Activated CD4-positive, CD25-positive, alpha-beta regulatory T cell treated with anti-CD3 and anti-CD28 coated beads, Interleukin-2, amount 50 U/mL, for 72 hours (primary cell): ENCODE data around the gene ADAM12.

Experiments
- DNase-seq: peaks from one replicate; pipeline ENCODE4 v3.0.0; 2021

The ADAM12 gene

GRCh38 chr10:126233182-126234148 lies 154.8 kb downstream of the ADAM12 start:
- no peak for DNase-seq

DNA sequence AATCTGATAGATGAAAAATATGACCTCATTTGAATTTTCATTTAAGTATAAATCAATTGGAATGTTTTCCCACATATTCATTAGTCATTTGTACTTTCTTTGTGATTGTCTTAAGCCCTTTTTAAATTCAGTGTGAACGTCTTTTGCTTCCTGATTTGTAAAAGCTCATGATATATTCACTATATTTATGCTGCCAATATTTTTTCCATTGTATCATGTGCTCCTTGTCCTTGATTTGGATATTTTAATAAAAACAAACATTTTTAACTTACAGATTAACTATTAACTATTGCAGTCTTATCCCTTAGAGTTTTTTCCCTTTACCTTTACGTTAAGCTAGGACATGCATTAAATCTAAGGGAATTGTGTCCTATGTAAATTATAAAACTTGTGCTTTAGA lies 157.7 kb downstream of the ADAM12 start:
- DNase-seq = no peak

DNA sequence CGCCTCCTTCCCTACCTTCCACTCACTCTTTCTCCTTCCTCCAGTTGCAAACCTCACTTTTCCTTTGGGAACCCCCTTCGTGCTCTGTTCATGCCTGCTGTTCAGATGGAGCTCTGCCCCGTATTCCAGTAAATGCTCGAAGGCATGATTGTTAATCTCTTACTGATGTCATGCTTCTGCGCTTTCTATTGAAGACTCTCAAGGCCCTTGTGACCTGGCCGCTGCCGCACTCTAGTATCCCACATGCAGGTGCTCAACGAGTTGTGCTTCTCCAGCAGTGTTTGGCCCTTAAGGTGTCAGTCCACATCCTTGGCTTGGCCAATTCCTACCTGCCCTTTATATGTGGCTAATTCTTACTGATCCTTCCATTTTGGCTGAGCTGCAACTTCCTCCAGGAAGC lies 158.6 kb downstream of the ADAM12 start:
- no peak for DNase-seq

GRCh38 chr10:126227762-126228134 lies 160.5 kb downstream of the ADAM12 start:
- DNase-seq = no peak

GRCh38 chr10:126226988-126227761 lies 161.1 kb downstream of the ADAM12 start:
- DNase-seq = no peak

DNA sequence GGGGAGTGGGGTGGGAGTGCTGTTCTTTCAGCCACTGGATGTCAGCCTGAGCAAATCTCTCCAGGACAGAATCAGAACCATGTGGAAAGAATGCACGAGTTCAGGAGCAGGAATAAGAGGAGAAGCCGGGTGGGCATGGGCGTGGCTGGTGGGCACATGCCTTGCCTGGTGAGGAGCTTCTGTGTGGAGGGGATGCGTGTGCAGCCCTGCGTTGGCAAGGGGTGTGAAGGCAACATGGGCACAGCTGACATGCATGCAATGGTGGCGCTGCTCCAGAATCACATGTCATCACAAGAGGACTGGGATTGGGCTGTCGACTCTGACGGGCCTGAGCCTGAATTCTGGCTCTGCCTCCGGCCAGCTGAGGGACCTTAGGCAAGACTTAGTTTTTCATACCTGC lies 162.1 kb downstream of the ADAM12 start:
- no peak for DNase-seq

DNA sequence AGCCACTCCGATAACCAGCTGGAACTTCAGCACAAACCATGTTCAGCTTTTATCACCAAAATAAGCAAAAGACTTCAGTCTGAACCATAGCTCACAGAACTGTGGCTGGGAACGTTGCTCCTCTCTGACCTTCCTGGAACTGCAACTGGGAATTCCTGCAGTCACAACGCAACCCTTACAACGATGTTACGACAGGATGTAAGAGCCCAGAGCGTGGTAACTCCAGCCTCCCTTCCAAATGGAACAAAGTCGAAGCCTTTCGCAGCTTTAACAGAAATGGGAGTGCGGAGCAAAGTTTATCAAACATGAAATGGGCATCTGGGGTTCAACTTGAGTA lies 162.6 kb downstream of the ADAM12 start:
- no peak for DNase-seq

GRCh38 chr10:126224967-126225671 lies 163.2 kb downstream of the ADAM12 start:
- no peak for DNase-seq

DNA sequence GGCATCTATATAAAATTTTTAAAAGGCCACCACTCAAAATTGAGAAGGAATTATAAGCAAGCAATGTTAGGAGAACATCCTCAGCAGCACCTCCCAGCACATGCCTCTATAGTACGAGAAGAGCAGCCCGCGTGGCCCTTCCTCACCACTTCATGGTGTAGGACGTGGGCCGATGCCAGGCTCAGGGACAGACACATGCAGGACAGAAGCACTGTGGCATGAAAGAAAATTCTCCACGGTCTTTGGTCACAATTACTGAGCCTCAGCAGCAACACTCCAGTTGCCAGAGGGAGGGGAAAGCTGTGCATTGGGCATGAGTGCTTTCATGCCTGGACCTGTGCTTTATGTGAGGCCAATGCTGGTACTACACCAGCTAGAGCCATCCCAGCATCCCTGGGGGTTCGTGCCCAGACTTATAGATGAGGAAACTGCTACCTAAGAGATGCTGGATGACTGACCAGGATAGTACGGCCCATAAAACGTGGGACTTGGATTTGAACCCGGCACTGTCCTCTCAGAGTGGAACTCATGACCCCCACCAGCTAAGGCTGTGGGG lies 164.7 kb downstream of the ADAM12 start:
- DNase-seq = no peak

- DNase-seq = no peak
Observed at GRCh38 chr10:126222736-126223511, 165.4 kb downstream of the ADAM12 start.

GRCh38 chr10:126221874-126222273 lies 166.4 kb downstream of the ADAM12 start:
- no peak for DNase-seq

- DNase-seq = no peak
Observed at GRCh38 chr10:126218778-126219649, 169.3 kb downstream of the ADAM12 start.

DNA sequence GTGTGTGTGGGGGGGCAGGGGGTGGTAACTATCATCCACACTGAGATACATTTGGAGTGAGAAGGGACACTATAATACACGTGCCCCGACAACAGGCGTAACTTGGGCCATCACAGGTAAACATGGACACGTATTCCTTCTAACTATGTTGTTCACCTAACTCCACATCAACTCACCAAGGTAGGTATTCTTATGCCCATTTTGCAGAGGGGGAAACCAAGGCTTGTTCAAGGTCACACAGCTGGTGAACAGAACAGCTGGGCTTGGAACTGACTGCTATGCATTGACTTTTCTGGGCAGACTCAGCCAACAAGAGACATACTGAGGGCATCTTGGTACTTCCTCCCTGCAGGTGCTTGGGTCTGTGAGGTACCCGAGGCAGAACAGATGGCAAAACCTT lies 170.1 kb downstream of the ADAM12 start:
- no peak for DNase-seq

DNA sequence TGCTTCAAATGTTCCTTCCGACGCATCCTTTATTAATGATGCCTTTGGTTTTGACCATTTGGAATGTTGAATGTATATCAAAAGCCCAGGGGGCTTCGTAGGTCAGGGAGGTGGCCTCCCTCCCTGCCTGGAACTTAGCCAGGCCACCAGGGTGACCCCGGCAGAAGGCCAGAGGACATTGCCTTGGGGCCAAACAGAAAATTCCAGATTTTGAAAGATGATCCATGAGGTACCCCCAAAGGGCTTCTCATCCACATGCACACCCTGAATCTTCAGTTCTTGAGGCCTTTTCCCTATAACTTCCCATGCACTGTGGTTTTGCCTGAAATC lies 171.7 kb downstream of the ADAM12 start:
- no peak for DNase-seq

DNA sequence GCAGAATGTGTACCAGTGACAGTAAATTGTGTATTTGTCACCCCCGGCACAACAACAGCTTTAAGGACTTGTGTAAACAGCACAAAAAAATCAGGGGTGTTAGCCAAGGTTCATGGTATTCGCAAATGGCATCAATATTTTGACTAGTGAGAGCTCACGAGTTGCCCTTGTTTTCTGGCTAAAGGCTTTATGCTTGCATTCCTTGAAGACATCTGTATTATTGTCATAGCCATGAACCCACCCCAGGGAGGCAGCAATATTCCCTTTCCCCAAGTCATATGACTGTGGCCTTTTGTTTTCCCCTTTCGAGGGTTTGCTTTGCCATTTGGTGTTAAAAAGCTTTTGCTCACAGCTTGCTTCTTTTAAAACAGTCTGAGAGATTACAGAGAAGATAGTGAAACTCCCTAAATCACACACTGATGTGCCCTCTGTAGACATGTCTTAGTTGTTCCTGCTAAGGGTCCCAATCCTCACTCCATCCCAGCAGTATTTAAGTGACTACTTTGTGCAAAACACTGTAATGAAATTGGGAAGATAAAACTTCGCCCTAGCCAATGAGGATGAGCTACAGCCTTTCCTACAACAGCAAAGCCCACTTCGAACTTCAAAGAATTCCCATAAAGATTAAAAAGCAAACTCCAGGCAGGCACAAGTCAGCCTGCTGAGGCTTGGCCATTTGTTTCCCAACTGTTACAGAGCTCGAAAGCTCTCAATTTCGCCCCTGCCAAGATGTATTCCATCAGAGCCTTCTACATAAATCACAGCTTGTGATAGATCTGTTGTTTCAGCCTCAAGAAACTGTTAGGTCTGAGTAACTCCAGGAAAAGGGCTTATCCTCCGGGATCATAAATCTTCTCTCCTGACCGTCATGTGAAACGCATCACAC lies 172.3 kb downstream of the ADAM12 start:
- no peak for DNase-seq

DNA sequence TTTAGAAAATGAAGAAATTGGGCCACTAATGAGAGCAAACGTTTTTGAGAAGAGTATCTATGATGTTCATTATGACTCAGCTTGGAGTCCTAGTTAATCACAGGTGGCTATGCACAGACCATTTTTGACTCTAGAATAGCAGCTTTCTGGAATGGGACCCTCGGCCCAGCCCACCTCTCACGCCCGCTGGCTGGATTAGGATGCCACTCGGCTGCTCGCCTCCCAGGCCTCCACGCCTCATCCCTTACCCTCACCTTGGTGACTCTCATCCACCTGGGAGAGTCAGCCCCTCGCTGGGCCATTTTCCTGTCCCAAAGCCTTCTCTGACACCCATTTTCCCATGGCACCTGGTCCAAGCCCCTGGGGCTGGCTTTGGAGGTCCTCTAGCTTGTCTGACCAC lies 173.6 kb downstream of the ADAM12 start:
- DNase-seq = no peak

- no peak for DNase-seq
Observed at GRCh38 chr10:126214021-126214420, 174.3 kb downstream of the ADAM12 start.

DNA sequence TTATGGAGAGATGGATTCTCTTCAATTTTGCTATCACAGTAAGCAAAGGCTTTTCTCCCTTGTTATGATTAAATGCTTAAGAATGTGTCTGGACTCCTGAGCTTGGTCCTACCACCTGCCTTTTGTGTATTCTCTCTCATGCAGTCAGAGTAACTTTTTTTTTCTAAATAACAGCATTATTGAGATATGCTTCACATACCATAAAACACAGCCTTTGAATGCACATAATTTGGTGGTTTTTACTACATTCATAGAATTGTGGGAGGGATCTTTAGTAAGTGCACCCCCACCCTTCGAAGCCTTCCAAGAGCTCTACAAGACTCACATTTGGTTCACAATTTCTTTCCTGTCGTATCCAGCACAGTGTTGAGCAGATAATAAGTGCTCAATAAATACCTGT lies 175.5 kb downstream of the ADAM12 start:
- DNase-seq = no peak

- no peak for DNase-seq
Observed at GRCh38 chr10:126210051-126210651, 178.1 kb downstream of the ADAM12 start.

DNA sequence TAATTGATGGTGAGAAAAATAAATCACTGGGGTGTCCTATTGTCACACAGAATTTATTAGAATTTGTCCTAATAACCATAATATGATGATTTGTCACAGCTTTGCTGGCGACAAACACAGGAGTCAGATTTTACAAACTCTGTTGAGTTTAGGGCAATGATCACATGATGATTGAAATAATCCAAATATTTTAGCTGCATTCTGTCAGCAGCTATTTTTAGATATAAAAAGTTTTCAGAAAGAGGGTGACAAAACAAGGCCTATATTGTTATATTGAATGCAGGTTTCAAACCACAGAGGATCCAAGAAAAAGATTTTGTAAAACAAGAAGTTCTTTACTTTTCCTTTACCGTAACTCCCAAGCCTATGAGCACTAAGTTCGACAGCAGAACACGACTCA lies 178.8 kb downstream of the ADAM12 start:
- no peak for DNase-seq
